Measurements from ENCODE around the gene GAPDH.

Gene GAPDH

DNA sequence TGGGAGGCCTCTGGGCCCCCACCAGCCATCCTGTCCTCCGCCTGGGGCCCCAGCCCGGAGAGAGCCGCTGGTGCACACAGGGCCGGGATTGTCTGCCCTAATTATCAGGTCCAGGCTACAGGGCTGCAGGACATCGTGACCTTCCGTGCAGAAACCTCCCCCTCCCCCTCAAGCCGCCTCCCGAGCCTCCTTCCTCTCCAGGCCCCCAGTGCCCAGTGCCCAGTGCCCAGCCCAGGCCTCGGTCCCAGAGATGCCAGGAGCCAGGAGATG lies 729 bp upstream of the GAPDH start (continued):
- TF ChIP-seq ZNF629 (tag by site-specific recombination; IDR thresholded peaks at IDR 0.05) (no peak; the same call in 1 of the 2 replicates), ZNF311 (tag by site-specific recombination; IDR thresholded peaks at IDR 0.05; ENCODE audit: borderline replicate concordance) (no peak), FEZF1 (tag by site-specific recombination; IDR thresholded peaks at IDR 0.05) (no peak), BCL11A (tag by site-specific recombination; IDR thresholded peaks at IDR 0.05; ENCODE audit: low read depth) (peak; percentile 66; the same call in 1 of the 2 replicates), ZNF433 (tag by site-specific recombination; IDR thresholded peaks at IDR 0.05; ENCODE audit: low read depth) (no peak), ZNF248 (tag by site-specific recombination; IDR thresholded peaks at IDR 0.05) (no peak), SCRT2 (tag by site-specific recombination; IDR thresholded peaks at IDR 0.05) (peak; percentile 52), ZNF707 (tag by site-specific recombination; IDR thresholded peaks at IDR 0.05) (no peak), ZNF548 (tag by site-specific recombination; IDR thresholded peaks at IDR 0.05) (no peak), ZEB2 (tag by site-specific recombination; IDR thresholded peaks at IDR 0.05) (no peak), GFI1B (tag by site-specific recombination; IDR thresholded peaks at IDR 0.05) (no peak), ZNF221 (tag by site-specific recombination; IDR thresholded peaks at IDR 0.05; ENCODE audit: borderline replicate concordance) (no peak), ZNF335 (tag by site-specific recombination; conservative IDR thresholded peaks at IDR 0.05) (no peak), ZBTB21 (tag by site-specific recombination; IDR thresholded peaks at IDR 0.05) (no peak), ZNF366 (tag by site-specific recombination; conservative IDR thresholded peaks at IDR 0.05) (peak; percentile 59; the same call in 1 of the 2 replicates), ZNF560 (tag by site-specific recombination; IDR thresholded peaks at IDR 0.05; ENCODE audit: borderline replicate concordance) (no peak), ZNF791 (tag by site-specific recombination; IDR thresholded peaks at IDR 0.05) (no peak), ZNF324 (tag by site-specific recombination; IDR thresholded peaks at IDR 0.05) (no peak), ZFP41 (tag by site-specific recombination; IDR thresholded peaks at IDR 0.05; ENCODE audit: borderline replicate concordance) (no peak), ZNF514 (tag by site-specific recombination; IDR thresholded peaks at IDR 0.05) (no peak), REPIN1 (tag by site-specific recombination; IDR thresholded peaks at IDR 0.05; ENCODE audit: low read depth) (no peak), SP3 (tag by site-specific recombination; IDR thresholded peaks at IDR 0.05) (no peak; the same call in 1 of the 2 replicates), ZNF133 (tag by site-specific recombination; IDR thresholded peaks at IDR 0.05) (no peak)
- TF ChIP-seq, protein P1, sequence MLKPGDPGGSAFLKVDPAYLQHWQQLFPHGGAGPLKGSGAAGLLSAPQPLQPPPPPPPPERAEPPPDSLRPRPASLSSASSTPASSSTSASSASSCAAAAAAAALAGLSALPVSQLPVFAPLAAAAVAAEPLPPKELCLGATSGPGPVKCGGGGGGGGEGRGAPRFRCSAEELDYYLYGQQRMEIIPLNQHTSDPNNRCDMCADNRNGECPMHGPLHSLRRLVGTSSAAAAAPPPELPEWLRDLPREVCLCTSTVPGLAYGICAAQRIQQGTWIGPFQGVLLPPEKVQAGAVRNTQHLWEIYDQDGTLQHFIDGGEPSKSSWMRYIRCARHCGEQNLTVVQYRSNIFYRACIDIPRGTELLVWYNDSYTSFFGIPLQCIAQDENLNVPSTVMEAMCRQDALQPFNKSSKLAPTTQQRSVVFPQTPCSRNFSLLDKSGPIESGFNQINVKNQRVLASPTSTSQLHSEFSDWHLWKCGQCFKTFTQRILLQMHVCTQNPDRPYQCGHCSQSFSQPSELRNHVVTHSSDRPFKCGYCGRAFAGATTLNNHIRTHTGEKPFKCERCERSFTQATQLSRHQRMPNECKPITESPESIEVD (tag by site-specific recombination; IDR thresholded peaks at IDR 0.05), result no peak
- TF ChIP-seq, protein P2, sequence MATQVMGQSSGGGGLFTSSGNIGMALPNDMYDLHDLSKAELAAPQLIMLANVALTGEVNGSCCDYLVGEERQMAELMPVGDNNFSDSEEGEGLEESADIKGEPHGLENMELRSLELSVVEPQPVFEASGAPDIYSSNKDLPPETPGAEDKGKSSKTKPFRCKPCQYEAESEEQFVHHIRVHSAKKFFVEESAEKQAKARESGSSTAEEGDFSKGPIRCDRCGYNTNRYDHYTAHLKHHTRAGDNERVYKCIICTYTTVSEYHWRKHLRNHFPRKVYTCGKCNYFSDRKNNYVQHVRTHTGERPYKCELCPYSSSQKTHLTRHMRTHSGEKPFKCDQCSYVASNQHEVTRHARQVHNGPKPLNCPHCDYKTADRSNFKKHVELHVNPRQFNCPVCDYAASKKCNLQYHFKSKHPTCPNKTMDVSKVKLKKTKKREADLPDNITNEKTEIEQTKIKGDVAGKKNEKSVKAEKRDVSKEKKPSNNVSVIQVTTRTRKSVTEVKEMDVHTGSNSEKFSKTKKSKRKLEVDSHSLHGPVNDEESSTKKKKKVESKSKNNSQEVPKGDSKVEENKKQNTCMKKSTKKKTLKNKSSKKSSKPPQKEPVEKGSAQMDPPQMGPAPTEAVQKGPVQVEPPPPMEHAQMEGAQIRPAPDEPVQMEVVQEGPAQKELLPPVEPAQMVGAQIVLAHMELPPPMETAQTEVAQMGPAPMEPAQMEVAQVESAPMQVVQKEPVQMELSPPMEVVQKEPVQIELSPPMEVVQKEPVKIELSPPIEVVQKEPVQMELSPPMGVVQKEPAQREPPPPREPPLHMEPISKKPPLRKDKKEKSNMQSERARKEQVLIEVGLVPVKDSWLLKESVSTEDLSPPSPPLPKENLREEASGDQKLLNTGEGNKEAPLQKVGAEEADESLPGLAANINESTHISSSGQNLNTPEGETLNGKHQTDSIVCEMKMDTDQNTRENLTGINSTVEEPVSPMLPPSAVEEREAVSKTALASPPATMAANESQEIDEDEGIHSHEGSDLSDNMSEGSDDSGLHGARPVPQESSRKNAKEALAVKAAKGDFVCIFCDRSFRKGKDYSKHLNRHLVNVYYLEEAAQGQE (tag by site-specific recombination; IDR thresholded peaks at IDR 0.05), result no peak
- TF ChIP-seq, protein P3, sequence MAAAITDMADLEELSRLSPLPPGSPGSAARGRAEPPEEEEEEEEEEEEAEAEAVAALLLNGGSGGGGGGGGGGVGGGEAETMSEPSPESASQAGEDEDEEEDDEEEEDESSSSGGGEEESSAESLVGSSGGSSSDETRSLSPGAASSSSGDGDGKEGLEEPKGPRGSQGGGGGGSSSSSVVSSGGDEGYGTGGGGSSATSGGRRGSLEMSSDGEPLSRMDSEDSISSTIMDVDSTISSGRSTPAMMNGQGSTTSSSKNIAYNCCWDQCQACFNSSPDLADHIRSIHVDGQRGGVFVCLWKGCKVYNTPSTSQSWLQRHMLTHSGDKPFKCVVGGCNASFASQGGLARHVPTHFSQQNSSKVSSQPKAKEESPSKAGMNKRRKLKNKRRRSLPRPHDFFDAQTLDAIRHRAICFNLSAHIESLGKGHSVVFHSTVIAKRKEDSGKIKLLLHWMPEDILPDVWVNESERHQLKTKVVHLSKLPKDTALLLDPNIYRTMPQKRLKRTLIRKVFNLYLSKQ (tag by site-specific recombination; IDR thresholded peaks at IDR 0.05; ENCODE audit: borderline replicate concordance), result no peak
- TF ChIP-seq, protein P4, sequence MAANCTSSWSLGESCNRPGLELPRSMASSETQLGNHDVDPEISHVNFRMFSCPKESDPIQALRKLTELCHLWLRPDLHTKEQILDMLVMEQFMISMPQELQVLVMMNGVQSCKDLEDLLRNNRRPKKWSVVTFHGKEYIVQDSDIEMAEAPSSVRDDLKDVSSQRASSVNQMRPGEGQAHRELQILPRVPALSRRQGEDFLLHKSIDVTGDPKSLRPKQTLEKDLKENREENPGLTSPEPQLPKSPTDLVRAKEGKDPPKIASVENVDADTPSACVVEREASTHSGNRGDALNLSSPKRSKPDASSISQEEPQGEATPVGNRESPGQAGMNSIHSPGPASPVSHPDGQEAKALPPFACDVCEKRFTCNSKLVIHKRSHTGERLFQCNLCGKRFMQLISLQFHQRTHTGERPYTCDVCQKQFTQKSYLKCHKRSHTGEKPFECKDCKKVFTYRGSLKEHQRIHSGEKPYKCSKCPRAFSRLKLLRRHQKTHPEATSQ (tag by site-specific recombination; IDR thresholded peaks at IDR 0.05), result no peak
- TF ChIP-seq, protein P5, sequence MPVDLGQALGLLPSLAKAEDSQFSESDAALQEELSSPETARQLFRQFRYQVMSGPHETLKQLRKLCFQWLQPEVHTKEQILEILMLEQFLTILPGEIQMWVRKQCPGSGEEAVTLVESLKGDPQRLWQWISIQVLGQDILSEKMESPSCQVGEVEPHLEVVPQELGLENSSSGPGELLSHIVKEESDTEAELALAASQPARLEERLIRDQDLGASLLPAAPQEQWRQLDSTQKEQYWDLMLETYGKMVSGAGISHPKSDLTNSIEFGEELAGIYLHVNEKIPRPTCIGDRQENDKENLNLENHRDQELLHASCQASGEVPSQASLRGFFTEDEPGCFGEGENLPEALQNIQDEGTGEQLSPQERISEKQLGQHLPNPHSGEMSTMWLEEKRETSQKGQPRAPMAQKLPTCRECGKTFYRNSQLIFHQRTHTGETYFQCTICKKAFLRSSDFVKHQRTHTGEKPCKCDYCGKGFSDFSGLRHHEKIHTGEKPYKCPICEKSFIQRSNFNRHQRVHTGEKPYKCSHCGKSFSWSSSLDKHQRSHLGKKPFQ (tag by site-specific recombination; IDR thresholded peaks at IDR 0.05), result no peak
- TF ChIP-seq, protein P6, sequence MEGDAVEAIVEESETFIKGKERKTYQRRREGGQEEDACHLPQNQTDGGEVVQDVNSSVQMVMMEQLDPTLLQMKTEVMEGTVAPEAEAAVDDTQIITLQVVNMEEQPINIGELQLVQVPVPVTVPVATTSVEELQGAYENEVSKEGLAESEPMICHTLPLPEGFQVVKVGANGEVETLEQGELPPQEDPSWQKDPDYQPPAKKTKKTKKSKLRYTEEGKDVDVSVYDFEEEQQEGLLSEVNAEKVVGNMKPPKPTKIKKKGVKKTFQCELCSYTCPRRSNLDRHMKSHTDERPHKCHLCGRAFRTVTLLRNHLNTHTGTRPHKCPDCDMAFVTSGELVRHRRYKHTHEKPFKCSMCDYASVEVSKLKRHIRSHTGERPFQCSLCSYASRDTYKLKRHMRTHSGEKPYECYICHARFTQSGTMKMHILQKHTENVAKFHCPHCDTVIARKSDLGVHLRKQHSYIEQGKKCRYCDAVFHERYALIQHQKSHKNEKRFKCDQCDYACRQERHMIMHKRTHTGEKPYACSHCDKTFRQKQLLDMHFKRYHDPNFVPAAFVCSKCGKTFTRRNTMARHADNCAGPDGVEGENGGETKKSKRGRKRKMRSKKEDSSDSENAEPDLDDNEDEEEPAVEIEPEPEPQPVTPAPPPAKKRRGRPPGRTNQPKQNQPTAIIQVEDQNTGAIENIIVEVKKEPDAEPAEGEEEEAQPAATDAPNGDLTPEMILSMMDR (tag by site-specific recombination; IDR thresholded peaks at IDR 0.05), result no peak
